WTC11 (cell line): ENCODE data around the gene COL1A1.

Experiments
- CTCF ChIP-seq: fragments of 200-600 bp; IDR thresholded peaks from 2 replicates; pipeline ENCODE4 v1.8.0; 2022; ENCODE audit warnings: antibody characterized with exemption
- NR2C2 ChIP-seq: sonication (generic); formaldehyde crosslinking; IDR thresholded peaks from 2 replicates; pipeline ENCODE4 v1.8.0; 2022; ENCODE audit warnings: mild to moderate bottlenecking, missing genetic modification reagents
- SP1 ChIP-seq: sonication (generic); formaldehyde crosslinking; conservative IDR thresholded peaks from 2 replicates; pipeline ENCODE4 v1.8.1; 2022; ENCODE audit warnings: missing genetic modification reagents

DNA sequence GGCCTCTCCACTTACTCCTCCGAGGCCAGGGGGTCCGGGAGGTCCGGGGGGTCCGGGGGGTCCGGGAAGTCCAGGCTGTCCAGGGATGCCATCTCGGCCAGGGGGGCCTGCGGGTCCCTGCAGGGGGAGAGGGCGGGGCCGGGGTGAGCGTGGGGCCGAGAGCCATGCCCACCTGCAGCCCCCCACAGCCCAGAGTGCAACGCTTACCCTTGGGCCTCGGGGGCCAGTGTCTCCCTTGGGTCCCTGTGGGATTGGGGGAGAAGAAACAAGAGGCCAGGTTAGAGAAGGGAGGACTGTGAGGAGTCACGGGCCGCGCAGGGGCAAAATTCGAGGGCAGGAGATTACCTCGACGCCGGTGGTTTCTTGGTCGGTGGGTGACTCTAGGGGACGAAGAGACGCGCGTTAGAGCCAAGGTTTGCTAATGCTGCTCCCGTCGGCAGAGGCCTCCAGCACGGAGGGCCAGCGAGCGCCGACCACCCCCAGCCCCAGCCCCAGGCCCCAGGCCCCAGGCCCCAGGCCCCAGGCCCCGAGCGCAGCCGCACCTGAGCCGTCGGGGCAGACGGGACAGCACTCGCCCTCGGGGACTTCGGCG lies 2.1 kb downstream of the COL1A1 start:
- TF ChIP-seq CTCF: no peak
- no peak for TF ChIP-seq NR2C2
- no peak for TF ChIP-seq SP1
